GM23338 (cell line): ENCODE measurements around the gene TIMP3.

Experiments
- EZH2phosphoT487 ChIP-seq: fragments of 200-600 bp; sonication (generic); IDR thresholded peaks from one replicate; pipeline ENCODE4 v1.8.1; 2018; ENCODE audit warnings: antibody characterized with exemption; ENCODE audit not compliant: unreplicated experiment
- NANOG ChIP-seq: IDR thresholded peaks from 2 replicates; pipeline ENCODE4 v1.6.1; 2016; ENCODE audit warnings: antibody characterized with exemption, borderline replicate concordance
- POLR2AphosphoS5 ChIP-seq: IDR thresholded peaks from 2 replicates; pipeline ENCODE4 v1.6.1; 2016; ENCODE audit warnings: antibody characterized with exemption, low read depth
- ZNF114 ChIP-seq: fragments of 250-450 bp; sonication (Bioruptor Pico); IDR thresholded peaks from 2 replicates; pipeline ENCODE4 v1.5.0; 2020; ENCODE audit warnings: mild to moderate bottlenecking, moderate library complexity
- TF ChIP-seq, protein P1 (sequence below), 2 experiments: fragments of 200-600 bp in 1 of 2; sonication (generic) in 1 of 2; conservative IDR thresholded peaks; 2 replicates each; pipeline versions ENCODE4 v1.5.1 to v1.6.1; 2016 to 2017; ENCODE audit warnings: antibody characterized with exemption in 2 of 2, low read depth in 2 of 2, mild to moderate bottlenecking in 2 of 2, moderate library complexity in 1 of 2
- TF ChIP-seq, protein P2 (sequence below): IDR thresholded peaks from one replicate; pipeline ENCODE4 v1.6.1; 2018; ENCODE audit warnings: antibody characterized with exemption; ENCODE audit not compliant: unreplicated experiment

DNA sequence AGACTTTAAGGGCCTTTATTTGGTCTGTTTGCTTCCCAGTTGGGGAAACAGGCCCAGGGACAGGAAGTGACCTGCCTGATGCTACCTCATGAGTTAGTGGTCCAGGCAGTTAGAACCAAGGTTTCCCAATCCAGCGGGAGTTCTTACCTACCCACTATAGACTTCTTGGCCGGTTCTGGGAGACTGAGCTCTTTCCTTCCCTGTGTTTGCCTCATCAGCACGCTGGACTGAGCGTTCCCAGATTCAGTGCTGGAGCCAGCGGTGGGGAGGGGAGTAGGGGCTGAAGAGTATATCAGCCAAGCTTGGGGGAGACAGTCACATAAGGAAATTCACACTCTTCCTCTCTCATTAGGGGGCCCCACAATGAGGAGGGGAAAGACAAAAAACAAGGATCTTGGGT is 27.1 kb downstream of the TIMP3 start:
- TF ChIP-seq, protein P1, sequence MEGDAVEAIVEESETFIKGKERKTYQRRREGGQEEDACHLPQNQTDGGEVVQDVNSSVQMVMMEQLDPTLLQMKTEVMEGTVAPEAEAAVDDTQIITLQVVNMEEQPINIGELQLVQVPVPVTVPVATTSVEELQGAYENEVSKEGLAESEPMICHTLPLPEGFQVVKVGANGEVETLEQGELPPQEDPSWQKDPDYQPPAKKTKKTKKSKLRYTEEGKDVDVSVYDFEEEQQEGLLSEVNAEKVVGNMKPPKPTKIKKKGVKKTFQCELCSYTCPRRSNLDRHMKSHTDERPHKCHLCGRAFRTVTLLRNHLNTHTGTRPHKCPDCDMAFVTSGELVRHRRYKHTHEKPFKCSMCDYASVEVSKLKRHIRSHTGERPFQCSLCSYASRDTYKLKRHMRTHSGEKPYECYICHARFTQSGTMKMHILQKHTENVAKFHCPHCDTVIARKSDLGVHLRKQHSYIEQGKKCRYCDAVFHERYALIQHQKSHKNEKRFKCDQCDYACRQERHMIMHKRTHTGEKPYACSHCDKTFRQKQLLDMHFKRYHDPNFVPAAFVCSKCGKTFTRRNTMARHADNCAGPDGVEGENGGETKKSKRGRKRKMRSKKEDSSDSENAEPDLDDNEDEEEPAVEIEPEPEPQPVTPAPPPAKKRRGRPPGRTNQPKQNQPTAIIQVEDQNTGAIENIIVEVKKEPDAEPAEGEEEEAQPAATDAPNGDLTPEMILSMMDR (conservative IDR thresholded peaks at IDR 0.05; ENCODE audit: low read depth in 2 of 2) = no peak
- TF ChIP-seq ZNF114 (no peak), EZH2phosphoT487 (no peak), NANOG (no peak), POLR2AphosphoS5 (no peak)
- TF ChIP-seq, protein P2, sequence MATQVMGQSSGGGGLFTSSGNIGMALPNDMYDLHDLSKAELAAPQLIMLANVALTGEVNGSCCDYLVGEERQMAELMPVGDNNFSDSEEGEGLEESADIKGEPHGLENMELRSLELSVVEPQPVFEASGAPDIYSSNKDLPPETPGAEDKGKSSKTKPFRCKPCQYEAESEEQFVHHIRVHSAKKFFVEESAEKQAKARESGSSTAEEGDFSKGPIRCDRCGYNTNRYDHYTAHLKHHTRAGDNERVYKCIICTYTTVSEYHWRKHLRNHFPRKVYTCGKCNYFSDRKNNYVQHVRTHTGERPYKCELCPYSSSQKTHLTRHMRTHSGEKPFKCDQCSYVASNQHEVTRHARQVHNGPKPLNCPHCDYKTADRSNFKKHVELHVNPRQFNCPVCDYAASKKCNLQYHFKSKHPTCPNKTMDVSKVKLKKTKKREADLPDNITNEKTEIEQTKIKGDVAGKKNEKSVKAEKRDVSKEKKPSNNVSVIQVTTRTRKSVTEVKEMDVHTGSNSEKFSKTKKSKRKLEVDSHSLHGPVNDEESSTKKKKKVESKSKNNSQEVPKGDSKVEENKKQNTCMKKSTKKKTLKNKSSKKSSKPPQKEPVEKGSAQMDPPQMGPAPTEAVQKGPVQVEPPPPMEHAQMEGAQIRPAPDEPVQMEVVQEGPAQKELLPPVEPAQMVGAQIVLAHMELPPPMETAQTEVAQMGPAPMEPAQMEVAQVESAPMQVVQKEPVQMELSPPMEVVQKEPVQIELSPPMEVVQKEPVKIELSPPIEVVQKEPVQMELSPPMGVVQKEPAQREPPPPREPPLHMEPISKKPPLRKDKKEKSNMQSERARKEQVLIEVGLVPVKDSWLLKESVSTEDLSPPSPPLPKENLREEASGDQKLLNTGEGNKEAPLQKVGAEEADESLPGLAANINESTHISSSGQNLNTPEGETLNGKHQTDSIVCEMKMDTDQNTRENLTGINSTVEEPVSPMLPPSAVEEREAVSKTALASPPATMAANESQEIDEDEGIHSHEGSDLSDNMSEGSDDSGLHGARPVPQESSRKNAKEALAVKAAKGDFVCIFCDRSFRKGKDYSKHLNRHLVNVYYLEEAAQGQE = no peak
